HCT116 (cell line): Measurements from ENCODE around the gene KRTAP12-3. TPM values are rescaled to one million over a fixed set of nuclear protein-coding genes. Genes with fewer than 3 reads are reported as not detected.

Experiments
- ATAC-seq: fragments of 200-7000 bp; cut with Tn5 transposase; 2 replicates; pipeline ENCODE4 v1.9.1; 2020; ENCODE audit warnings: mild to moderate bottlenecking, moderate library complexity
- BruUV-seq: library from RNA; stranded (reverse); fragments of 400-500 nt; replicated peaks from 2 replicates; lab custom pipeline; 2021; lab: Mats Ljungman, UMichigan
- CTCF ChIA-PET: fragments of 300-600 bp; sonication (Branson Sonifier 250); formaldehyde crosslinking; loops from one replicate; lab custom pipeline; 2021; ENCODE audit warnings: antibody characterized with exemption; lab: Charles Lee
- POLR2A ChIA-PET: fragments of 300-600, 350-600 bp; sonication (Branson Sonifier 250); formaldehyde crosslinking; loops from one replicate; lab custom pipeline; 2021; ENCODE audit warnings: antibody characterized with exemption; lab: Charles Lee
- RAD21 ChIA-PET, 2 experiments: fragments of 300-600 bp; sonication (Branson Sonifier 250); formaldehyde crosslinking; loops; one replicate each; lab custom pipeline; 2023; ENCODE audit warnings: low total read pairs in 2 of 2; ENCODE audit not compliant: uncharacterized antibody in 2 of 2, unreplicated experiment in 2 of 2, low non-redundant PET in 1 of 2; lab: Charles Lee
- DNase-seq: peaks from one replicate; pipeline ENCODE4 v3.0.0-alpha.2; 2010; ENCODE audit warnings: low read depth, low spot score
- H2AFZ ChIP-seq: fragments of 200-600 bp; shearing (Covaris generic), sonication (generic); 2 replicates; pipeline ENCODE4 v1.6.1; 2017; ENCODE audit warnings: low read depth, mixed run types, mixed read lengths, antibody characterized with exemption, low read length; ENCODE audit not compliant: poor library complexity, severe bottlenecking
- H3K27ac ChIP-seq: 2 replicates; pipeline ENCODE4 v1.5.1; 2012; ENCODE audit warnings: low read depth, low read length
- H3K27me3 ChIP-seq: fragments of 200-600 bp; sonication (generic); 2 replicates; pipeline ENCODE4 v1.6.1; 2016; ENCODE audit warnings: mixed run types, low read length, mixed read lengths; ENCODE audit not compliant: insufficient read depth
- H3K36me3 ChIP-seq, 2 experiments: fragments of 200-500 bp in 1 of 2; fragments of 200-600 bp in 1 of 2; sonication (Bioruptor generic) in 1 of 2; sonication (generic) in 1 of 2; 2 replicates each; pipeline versions ENCODE4 v1.5.1 to v1.6.1; 2014 to 2016; ENCODE audit warnings: low read length in 2 of 2, inconsistent platforms in 1 of 2, mixed read lengths in 1 of 2, mixed run types in 1 of 2; ENCODE audit not compliant: insufficient read depth in 2 of 2, control insufficient read depth in 1 of 2
- H3K4me1 ChIP-seq, 2 experiments: fragments of 200-600 bp in 1 of 2; sonication (generic) in 1 of 2; 2 replicates each; pipeline versions ENCODE4 v1.5.1 to v1.6.1; 2012 to 2017; ENCODE audit warnings: low read length in 2 of 2, inconsistent platforms in 1 of 2, mild to moderate bottlenecking in 1 of 2, mixed read lengths in 1 of 2, mixed run types in 1 of 2, moderate library complexity in 1 of 2; ENCODE audit not compliant: insufficient read depth in 2 of 2, control insufficient read depth in 1 of 2
- H3K4me2 ChIP-seq: fragments of 200-600 bp; sonication (generic); 2 replicates; pipeline ENCODE4 v1.6.1; 2017; ENCODE audit warnings: mixed run types, low read length, mixed read lengths
- H3K4me3 ChIP-seq, 2 experiments: fragments of 200-600 bp in 1 of 2; sonication (generic) in 1 of 2; replicated peaks in 1 of 2; 2 replicates each; pipeline ENCODE4 v1.5.1; 2011 to 2016; ENCODE audit warnings: low read length in 2 of 2, control low read depth in 1 of 2, low read depth in 1 of 2, mild to moderate bottlenecking in 1 of 2, mixed read lengths in 1 of 2, mixed run types in 1 of 2
- H3K79me2 ChIP-seq: fragments of 200-600 bp; sonication (generic); 2 replicates; pipeline ENCODE4 v1.6.1; 2017; ENCODE audit warnings: mild to moderate bottlenecking, mixed run types, low read length, moderate library complexity, mixed read lengths; ENCODE audit not compliant: insufficient read depth
- H3K9ac ChIP-seq: fragments of 200-600 bp; sonication (generic); 2 replicates; pipeline ENCODE4 v1.6.1; 2016; ENCODE audit warnings: low read length, mixed read lengths
- H3K9me2 ChIP-seq: fragments of 200-600 bp; sonication (generic), shearing (Covaris generic); 2 replicates; pipeline ENCODE4 v1.6.1; 2017; ENCODE audit warnings: mixed run types, mild to moderate bottlenecking, moderate library complexity; ENCODE audit not compliant: insufficient read depth
- H3K9me3 ChIP-seq, 2 experiments: fragments of 200-500 bp in 1 of 2; fragments of 200-600 bp in 1 of 2; sonication (Bioruptor generic) in 1 of 2; sonication (generic) in 1 of 2; 2 replicates each; pipeline ENCODE4 v1.6.1; 2014 to 2017; ENCODE audit warnings: low read length in 2 of 2, mixed read lengths in 2 of 2, inconsistent platforms in 1 of 2, low read depth in 1 of 2, mild to moderate bottlenecking in 1 of 2, mixed run types in 1 of 2, moderate library complexity in 1 of 2; ENCODE audit not compliant: control insufficient read depth in 1 of 2, insufficient read depth in 1 of 2
- H4K20me1 ChIP-seq: fragments of 200-600 bp; sonication (generic), shearing (Covaris generic); 2 replicates; pipeline ENCODE4 v1.6.1; 2017; ENCODE audit warnings: mixed run types, mild to moderate bottlenecking, moderate library complexity; ENCODE audit not compliant: insufficient read depth
- FOSL1 ChIP-seq: IDR thresholded peaks from 2 replicates; pipeline ENCODE4 v1.6.1; 2012; ENCODE audit warnings: low read depth
- POLR2AphosphoS5 ChIP-seq: IDR thresholded peaks from 2 replicates; pipeline ENCODE4 v1.6.1; 2011; ENCODE audit warnings: mild to moderate bottlenecking, low read depth, low read length, moderate library complexity
- SIN3A ChIP-seq: IDR thresholded peaks from 2 replicates; pipeline ENCODE4 v1.6.1; 2012; ENCODE audit warnings: low read depth
- SP1 ChIP-seq: IDR thresholded peaks from 2 replicates; pipeline ENCODE4 v1.6.1; 2012; ENCODE audit warnings: low read depth
- TCF7L2 ChIP-seq: IDR thresholded peaks from 2 replicates; pipeline ENCODE4 v1.7.0; 2011; ENCODE audit warnings: borderline replicate concordance, inconsistent platforms; ENCODE audit not compliant: insufficient read depth, insufficient read length; ENCODE audit errors: extremely low read depth
- YY1 ChIP-seq: IDR thresholded peaks from 2 replicates; pipeline ENCODE4 v1.6.1; 2011; ENCODE audit warnings: low read length, low read depth, moderate library complexity, mild to moderate bottlenecking; ENCODE audit not compliant: insufficient replicate concordance; ENCODE audit errors: extremely low read depth
- intact Hi-C: fragments of 100-400 bp; cut with micrococcal nuclease; formaldehyde crosslinking; loops from 2 replicates; pipeline ENCODE4 v1.10.0; 2022
- total RNA-seq: library from RNA; stranded (reverse); gene quantifications from one replicate; pipeline ENCODE4 v1.2.1, GENCODE V29; 2021; ENCODE audit not compliant: unreplicated experiment
- TF ChIP-seq, protein P1 (sequence below), 3 experiments: fragments of 200-600 bp in 1 of 3; sonication (generic) in 1 of 3; IDR thresholded peaks in 2 of 3; conservative IDR thresholded peaks in 1 of 3; 2 replicates each; pipeline ENCODE4 v1.5.1; 2012 to 2017; ENCODE audit warnings: low read depth in 2 of 3, low read length in 2 of 3, antibody characterized with exemption in 1 of 3, borderline replicate concordance in 1 of 3, control low read depth in 1 of 3, mild to moderate bottlenecking in 1 of 3, mixed read lengths in 1 of 3, mixed run types in 1 of 3, moderate library complexity in 1 of 3; ENCODE audit not compliant: insufficient read depth in 1 of 3
- TF ChIP-seq, protein P2 (sequence below): IDR thresholded peaks from 2 replicates; pipeline ENCODE4 v1.6.1; 2012

The KRTAP12-3 gene
- total RNA-seq, 1 experiment from 2014 or later: not detected

DNA sequence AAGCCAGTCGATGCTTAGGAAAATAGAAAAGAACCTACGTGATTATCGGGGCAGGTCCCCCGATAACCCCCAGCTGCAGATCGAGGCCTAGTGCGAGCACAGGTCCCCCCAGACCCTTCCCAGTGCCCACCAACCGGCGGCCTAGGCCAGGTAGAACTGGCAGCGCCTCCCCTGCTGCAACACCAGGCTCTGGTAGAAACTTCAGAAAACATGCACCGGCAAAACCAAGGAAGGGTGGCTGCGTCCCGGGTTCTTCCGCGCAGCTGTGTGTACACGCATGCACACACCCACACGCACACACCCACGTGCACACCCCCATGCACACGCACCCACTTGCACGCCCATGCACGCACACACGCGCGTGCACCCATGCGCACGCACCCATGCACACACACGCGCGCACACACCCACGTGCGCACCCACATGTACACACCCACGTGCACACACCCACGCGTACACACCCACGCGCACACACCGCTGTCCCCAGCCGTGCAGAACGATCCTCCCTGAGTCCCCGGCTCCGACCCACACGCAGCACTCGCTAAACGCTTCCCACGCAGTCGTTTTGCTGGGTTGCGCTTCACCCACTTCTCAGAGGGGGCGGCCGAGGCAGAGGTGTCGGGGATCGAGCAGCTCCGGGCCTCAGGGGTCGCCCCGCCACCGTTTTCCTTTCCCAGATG lies 48.4 kb downstream of the KRTAP12-3 start:
- H3K9me2 ChIP-seq: no peaks in the 10 kb centered on the region
- peaks cover 0 to 5% of the 10 kb centered on the region in 2 experiments; a peak in 1 of 4 replicates for H3K4me1 ChIP-seq
- ChIA-PET CTCF (no interaction called here), RAD21 (no interaction called here), POLR2A (no interaction called here)
- H2AFZ ChIP-seq: no peak overlapping the region
- no peak overlapping the region for H3K4me2 ChIP-seq
- no peaks in the 10 kb centered on the region for H3K79me2 ChIP-seq
- TF ChIP-seq FOSL1 (no peak), SIN3A (no peak), SP1 (no peak), YY1 (no peak), POLR2AphosphoS5 (no peak), TCF7L2 (no peak)
- TF ChIP-seq, protein P1, sequence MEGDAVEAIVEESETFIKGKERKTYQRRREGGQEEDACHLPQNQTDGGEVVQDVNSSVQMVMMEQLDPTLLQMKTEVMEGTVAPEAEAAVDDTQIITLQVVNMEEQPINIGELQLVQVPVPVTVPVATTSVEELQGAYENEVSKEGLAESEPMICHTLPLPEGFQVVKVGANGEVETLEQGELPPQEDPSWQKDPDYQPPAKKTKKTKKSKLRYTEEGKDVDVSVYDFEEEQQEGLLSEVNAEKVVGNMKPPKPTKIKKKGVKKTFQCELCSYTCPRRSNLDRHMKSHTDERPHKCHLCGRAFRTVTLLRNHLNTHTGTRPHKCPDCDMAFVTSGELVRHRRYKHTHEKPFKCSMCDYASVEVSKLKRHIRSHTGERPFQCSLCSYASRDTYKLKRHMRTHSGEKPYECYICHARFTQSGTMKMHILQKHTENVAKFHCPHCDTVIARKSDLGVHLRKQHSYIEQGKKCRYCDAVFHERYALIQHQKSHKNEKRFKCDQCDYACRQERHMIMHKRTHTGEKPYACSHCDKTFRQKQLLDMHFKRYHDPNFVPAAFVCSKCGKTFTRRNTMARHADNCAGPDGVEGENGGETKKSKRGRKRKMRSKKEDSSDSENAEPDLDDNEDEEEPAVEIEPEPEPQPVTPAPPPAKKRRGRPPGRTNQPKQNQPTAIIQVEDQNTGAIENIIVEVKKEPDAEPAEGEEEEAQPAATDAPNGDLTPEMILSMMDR (IDR thresholded peaks at IDR 0.05 in 2 of 3, conservative IDR thresholded peaks at IDR 0.05 in 1 of 3; ENCODE audit: borderline replicate concordance in 1 of 3, insufficient read depth in 1 of 3, low read depth in 2 of 3, low read length in 2 of 3): no peak
- TF ChIP-seq, protein P2, sequence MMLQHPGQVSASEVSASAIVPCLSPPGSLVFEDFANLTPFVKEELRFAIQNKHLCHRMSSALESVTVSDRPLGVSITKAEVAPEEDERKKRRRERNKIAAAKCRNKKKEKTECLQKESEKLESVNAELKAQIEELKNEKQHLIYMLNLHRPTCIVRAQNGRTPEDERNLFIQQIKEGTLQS: no peak
- H3K9ac ChIP-seq: no peak overlapping the region
- no peaks in the 10 kb centered on the region for H4K20me1 ChIP-seq
- H3K36me3 ChIP-seq: no peaks in the 10 kb centered on the region
- no peak overlapping the region for H3K4me3 ChIP-seq
- DNase-seq: no peak
- H3K9me3 ChIP-seq: no peaks in the 10 kb centered on the region
- ATAC-seq: no peak
- no TSS peak for BruUV-seq
- peaks cover 11% of the 10 kb centered on the region; the same call in 1 of the 2 replicates for H3K27me3 ChIP-seq
- no peak overlapping the region for H3K27ac ChIP-seq
- intact Hi-C loops: no loop called here
